IMR-90 (cell line): ENCODE results near the gene CLEC4M. TPM values are rescaled to one million over a fixed set of nuclear protein-coding genes. Genes with fewer than 3 reads are reported as not detected.

Source experiments
- ATAC-seq: fragments of 200-7000 bp; cut with Tn5 transposase; 2 replicates; pipeline ENCODE4 v1.9.1; 2020; ENCODE audit warnings: low read depth, mild to moderate bottlenecking, moderate library complexity
- BruUV-seq: library from RNA; stranded (reverse); fragments of 400-500 nt; replicated peaks from 2 replicates; lab custom pipeline; 2021; lab: Mats Ljungman, UMichigan
- CTCF ChIA-PET: fragments of 300-600 bp; formaldehyde crosslinking; extraction: SDS; loops from one replicate; lab custom pipeline; 2021; ENCODE audit warnings: antibody characterized with exemption; lab: Yijun Ruan, JAX
- POLR2A ChIA-PET: fragments of 300-600 bp; sonication (Branson Sonifier 250); formaldehyde crosslinking; loops from one replicate; lab custom pipeline; 2022; ENCODE audit warnings: antibody characterized with exemption; ENCODE audit not compliant: unreplicated experiment; lab: Charles Lee
- DNase-seq: peaks from one replicate; pipeline ENCODE4 v3.0.0; 2013
- H2AFZ ChIP-seq: replicated peaks from 2 replicates; pipeline ENCODE3; 2013; ENCODE audit warnings: low read length, mild to moderate bottlenecking; ENCODE audit not compliant: poor library complexity
- H2AK5ac ChIP-seq: 2 replicates; pipeline ENCODE4 v1.6.1; 2013; ENCODE audit warnings: low read depth, low read length, inconsistent platforms
- H2AK9ac ChIP-seq: replicated peaks from 2 replicates; pipeline ENCODE3; 2013; ENCODE audit warnings: mild to moderate bottlenecking, low read depth, low read length, moderate library complexity; ENCODE audit not compliant: poor library complexity
- H2BK120ac ChIP-seq: 2 replicates; pipeline ENCODE4 v1.6.1; 2013; ENCODE audit warnings: low read depth, low read length, inconsistent platforms
- H2BK15ac ChIP-seq: 3 replicates; pipeline ENCODE4 v1.6.1; 2013; ENCODE audit warnings: low read depth, low read length, inconsistent platforms
- H2BK20ac ChIP-seq: 2 replicates; pipeline ENCODE4 v1.6.1; 2013; ENCODE audit warnings: low read depth, mild to moderate bottlenecking, inconsistent platforms, low read length, moderate library complexity
- H2BK5ac ChIP-seq: 2 replicates; pipeline ENCODE4 v1.6.1; 2013; ENCODE audit warnings: mild to moderate bottlenecking, low read depth, low read length, inconsistent platforms; ENCODE audit not compliant: poor library complexity, severe bottlenecking
- H3K14ac ChIP-seq: replicated peaks from 2 replicates; pipeline ENCODE4 v1.6.1; 2013; ENCODE audit warnings: low read depth, low read length, inconsistent platforms
- H3K18ac ChIP-seq: 2 replicates; pipeline ENCODE4 v1.6.1; 2013; ENCODE audit warnings: low read depth, low read length, control low read depth
- H3K23ac ChIP-seq: 2 replicates; pipeline ENCODE4 v1.6.1; 2013; ENCODE audit warnings: low read depth, low read length, inconsistent platforms
- H3K27ac ChIP-seq: 2 replicates; pipeline ENCODE4 v1.5.1; 2013; ENCODE audit warnings: mild to moderate bottlenecking, control low read depth, low read length; ENCODE audit not compliant: insufficient read depth
- H3K27me3 ChIP-seq: 2 replicates; pipeline ENCODE4 v1.6.1; 2013; ENCODE audit warnings: low read length; ENCODE audit not compliant: control insufficient read depth, insufficient read depth
- H3K36me3 ChIP-seq: 2 replicates; pipeline ENCODE4 v1.6.1; 2013; ENCODE audit warnings: low read length, mixed read lengths; ENCODE audit not compliant: control insufficient read depth, insufficient read depth
- H3K4ac ChIP-seq: 2 replicates; pipeline ENCODE4 v1.6.1; 2013; ENCODE audit warnings: low read depth, low read length, inconsistent platforms
- H3K4me1 ChIP-seq: 2 replicates; pipeline ENCODE4 v1.6.1; 2013; ENCODE audit warnings: low read length, mixed read lengths; ENCODE audit not compliant: control insufficient read depth, insufficient read depth
- H3K4me2 ChIP-seq: 2 replicates; pipeline ENCODE4 v1.6.1; 2013; ENCODE audit warnings: low read depth, mild to moderate bottlenecking, control low read depth, low read length, moderate library complexity
- H3K4me3 ChIP-seq: 2 replicates; pipeline ENCODE4 v1.5.1; 2013; ENCODE audit warnings: low read depth, mild to moderate bottlenecking, control low read depth, low read length, moderate library complexity; ENCODE audit not compliant: insufficient read depth
- H3K56ac ChIP-seq: 2 replicates; pipeline ENCODE4 v1.6.1; 2013; ENCODE audit warnings: low read length, inconsistent platforms; ENCODE audit not compliant: insufficient read depth; ENCODE audit errors: extremely low read depth
- H3K79me1 ChIP-seq, 2 experiments: 2 replicates each; pipeline ENCODE4 v1.6.1; 2013; ENCODE audit warnings: low read length in 2 of 2, inconsistent platforms in 1 of 2, low read depth in 1 of 2
- H3K9ac ChIP-seq: 2 replicates; pipeline ENCODE4 v1.6.1; 2013; ENCODE audit warnings: low read depth, low read length, control low read depth
- H3K9me1 ChIP-seq: 2 replicates; pipeline ENCODE4 v1.6.1; 2013; ENCODE audit warnings: low read length, inconsistent platforms; ENCODE audit not compliant: insufficient read depth
- H3K9me3 ChIP-seq: 2 replicates; pipeline ENCODE4 v1.6.1; 2013; ENCODE audit warnings: low read length; ENCODE audit not compliant: control insufficient read depth, insufficient read depth
- H4K20me1 ChIP-seq: 2 replicates; pipeline ENCODE4 v1.6.1; 2013; ENCODE audit warnings: low read length, inconsistent platforms; ENCODE audit not compliant: insufficient read depth
- H4K5ac ChIP-seq: 2 replicates; pipeline ENCODE4 v1.6.1; 2013; ENCODE audit warnings: mild to moderate bottlenecking, low read depth, low read length, control low read depth
- H4K8ac ChIP-seq, 2 experiments: 2 replicates each; pipeline ENCODE4 v1.6.1; 2013; ENCODE audit warnings: low read depth in 2 of 2, low read length in 2 of 2, control low read depth in 1 of 2, inconsistent platforms in 1 of 2
- H4K91ac ChIP-seq: 2 replicates; pipeline ENCODE4 v1.6.1; 2013; ENCODE audit warnings: low read depth, low read length, inconsistent platforms; ENCODE audit not compliant: insufficient read depth
- BHLHE40 ChIP-seq: fragments of 150-350 bp; IDR thresholded peaks from 2 replicates; pipeline ENCODE4 v1.6.1; 2016; ENCODE audit warnings: mild to moderate bottlenecking, low read depth, low read length
- CHD1 ChIP-seq: IDR thresholded peaks from 2 replicates; pipeline ENCODE4 v1.6.1; 2012; ENCODE audit warnings: low read depth, low read length, improper control_type of control experiment
- FOS ChIP-seq: fragments of 150-350 bp; IDR thresholded peaks from 2 replicates; pipeline ENCODE4 v1.6.1; 2016; ENCODE audit warnings: low read depth, low read length
- MAZ ChIP-seq: IDR thresholded peaks from 2 replicates; pipeline ENCODE4 v1.6.1; 2012; ENCODE audit warnings: low read depth, mild to moderate bottlenecking, low read length, improper control_type of control experiment, moderate library complexity, borderline replicate concordance
- NFE2L2 ChIP-seq: fragments of 150-350 bp; IDR thresholded peaks from 2 replicates; pipeline ENCODE4 v1.6.1; 2016; ENCODE audit warnings: low read depth, mild to moderate bottlenecking, low read length
- RCOR1 ChIP-seq: IDR thresholded peaks from 2 replicates; pipeline ENCODE4 v1.6.1; 2012; ENCODE audit warnings: mild to moderate bottlenecking, low read length, improper control_type of control experiment; ENCODE audit not compliant: insufficient replicate concordance
- SMC3 ChIP-seq: fragments of 150-350 bp; IDR thresholded peaks from 2 replicates; pipeline ENCODE4 v1.6.1; 2016; ENCODE audit warnings: low read depth, mild to moderate bottlenecking, antibody characterized with exemption, low read length, moderate library complexity
- WGBS, 2 experiments: methylation state at CpG; one replicate each; pipeline versions ENCODE4 v1.1.5 to v1.1.7; 2013; ENCODE audit warnings: missing lambda C conversion rate in 2 of 2; ENCODE audit not compliant: insufficient read length in 1 of 2; ENCODE audit errors: extremely low coverage in 2 of 2; 5-methylcytosine and 5-hydroxymethylcytosine counted together
- dilution Hi-C: fragments of 300-500 bp; cut with HindIII; formaldehyde crosslinking; loops from one replicate; pipeline ENCODE4 v1.14.3; 2018; ENCODE audit warnings: low sequenced_read_pairs; ENCODE audit not compliant: unreplicated experiment
- in situ Hi-C: fragments of 300-500 bp; cut with MboI; formaldehyde crosslinking; loops from 3 replicates; pipeline ENCODE4 v1.14.3; 2019; ENCODE audit warnings: low sequenced_read_pairs, inconsistent platforms, mixed read lengths
- intact Hi-C: fragments of 100-400 bp; cut with micrococcal nuclease; formaldehyde crosslinking; loops from 2 replicates; pipeline ENCODE4 v1.10.0; 2022
- polyA plus RNA-seq, 3 experiments: library from polyadenylated mRNA; depleted of rRNA; stranded (reverse); fragments of >200 nt; gene quantifications; 2 replicates each; pipeline ENCODE4 v1.2.3, GENCODE V29; 2012; ENCODE audit warnings: low replicate concordance in 1 of 3
- total RNA-seq: library from RNA; depleted of rRNA; stranded (reverse); fragments of >200 nt; gene quantifications from 2 replicates; pipeline ENCODE4 v1.2.3, GENCODE V29; 2012
- TF ChIP-seq, protein P1 (sequence below): conservative IDR thresholded peaks from 2 replicates; pipeline ENCODE4 v1.5.1; 2012; ENCODE audit warnings: mild to moderate bottlenecking, low read depth, low read length, improper control_type of control experiment

Gene CLEC4M
- total and polyA plus RNA-seq, 2 of the 4 experiments (the other 2 are of a cell fraction), result not detected

- no peak overlapping the region for H2AK9ac ChIP-seq
- H3K9ac ChIP-seq, result no peak overlapping the region
- no peak overlapping the region for H3K4ac ChIP-seq
- in situ Hi-C loops, result no loop called here
- H4K91ac ChIP-seq, result no peak overlapping the region
- ChIA-PET POLR2A (no interaction called here), CTCF (no interaction called here)
- no peaks in the 10 kb centered on the region for H3K4me1 ChIP-seq
- H4K5ac ChIP-seq, result no peak overlapping the region
- no peak overlapping the region for H3K14ac ChIP-seq
- dilution Hi-C loops, result no loop called here
- H3K27me3 ChIP-seq, result peaks cover 25% of the 10 kb centered on the region
- intact Hi-C loops, result no loop called here
- H3K23ac ChIP-seq, result no peak overlapping the region
- no peaks in the 10 kb centered on the region for H3K9me1 ChIP-seq
- no peak for ATAC-seq
- no peaks in the 10 kb centered on the region for H3K36me3 ChIP-seq
- no peak overlapping the region for H3K18ac ChIP-seq
- H3K4me2 ChIP-seq, result no peak overlapping the region
- no peak overlapping the region for H2BK5ac ChIP-seq
- no peaks in the 10 kb centered on the region for H3K79me1 ChIP-seq
- no peak overlapping the region for H2BK20ac ChIP-seq
- no peak overlapping the region for H4K8ac ChIP-seq
- peak overlapping the region; percentile 33 for H2AFZ ChIP-seq
- BruUV-seq, result no TSS peak
- H3K9me3 ChIP-seq, result no peaks in the 10 kb centered on the region
- no CpG with 5 or more reads among the region's 1 CpG for WGBS, 2 experiments
- no peak overlapping the region for H2AK5ac ChIP-seq
- no peak overlapping the region for H3K4me3 ChIP-seq
- no peak overlapping the region for H2BK15ac ChIP-seq
- H2BK120ac ChIP-seq, result no peak overlapping the region
- no peaks in the 10 kb centered on the region for H4K20me1 ChIP-seq
- TF ChIP-seq NFE2L2, result no peak
- TF ChIP-seq MAZ, result no peak
- TF ChIP-seq CHD1, result no peak
- TF ChIP-seq BHLHE40, result no peak
- TF ChIP-seq, protein P1, sequence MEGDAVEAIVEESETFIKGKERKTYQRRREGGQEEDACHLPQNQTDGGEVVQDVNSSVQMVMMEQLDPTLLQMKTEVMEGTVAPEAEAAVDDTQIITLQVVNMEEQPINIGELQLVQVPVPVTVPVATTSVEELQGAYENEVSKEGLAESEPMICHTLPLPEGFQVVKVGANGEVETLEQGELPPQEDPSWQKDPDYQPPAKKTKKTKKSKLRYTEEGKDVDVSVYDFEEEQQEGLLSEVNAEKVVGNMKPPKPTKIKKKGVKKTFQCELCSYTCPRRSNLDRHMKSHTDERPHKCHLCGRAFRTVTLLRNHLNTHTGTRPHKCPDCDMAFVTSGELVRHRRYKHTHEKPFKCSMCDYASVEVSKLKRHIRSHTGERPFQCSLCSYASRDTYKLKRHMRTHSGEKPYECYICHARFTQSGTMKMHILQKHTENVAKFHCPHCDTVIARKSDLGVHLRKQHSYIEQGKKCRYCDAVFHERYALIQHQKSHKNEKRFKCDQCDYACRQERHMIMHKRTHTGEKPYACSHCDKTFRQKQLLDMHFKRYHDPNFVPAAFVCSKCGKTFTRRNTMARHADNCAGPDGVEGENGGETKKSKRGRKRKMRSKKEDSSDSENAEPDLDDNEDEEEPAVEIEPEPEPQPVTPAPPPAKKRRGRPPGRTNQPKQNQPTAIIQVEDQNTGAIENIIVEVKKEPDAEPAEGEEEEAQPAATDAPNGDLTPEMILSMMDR, result no peak
- no peak for TF ChIP-seq SMC3
- TF ChIP-seq FOS, result no peak
- no peak for TF ChIP-seq RCOR1
- no peak overlapping the region for H3K56ac ChIP-seq
- no peak for DNase-seq
- no peak overlapping the region for H3K27ac ChIP-seq
These were observed 26.9 kb upstream of the CLEC4M start for GRCh38 chr19:7736148-7736547.
